ENCODE data around the gene HNMT.

- no peak for TF ChIP-seq CTCF (IDR thresholded peaks at IDR 0.05)
- no peak for TF ChIP-seq ZFX (IDR thresholded peaks at IDR 0.05; ENCODE audit: borderline replicate concordance)
These were observed 72.8 kb downstream of the HNMT start for GRCh38 chr2:138037090-138037489.

Data from 22Rv1 (cell line).